Neural progenitor cell (in vitro differentiated cells): ENCODE results near the gene ZDHHC7.

Source experiments
- CTCF ChIP-seq: fragments of 200-600 bp; sonication (generic); IDR thresholded peaks from 2 replicates; pipeline ENCODE4 v1.5.1; 2017; ENCODE audit warnings: antibody characterized with exemption, mild to moderate bottlenecking
- EZH2 ChIP-seq: fragments of 200-600 bp; sonication (generic); IDR thresholded peaks from 2 replicates; pipeline ENCODE4 v1.6.1; 2017; ENCODE audit warnings: antibody characterized with exemption, mild to moderate bottlenecking, moderate library complexity
- EZH2phosphoT487 ChIP-seq: fragments of 200-600 bp; sonication (generic); IDR thresholded peaks from 2 replicates; pipeline ENCODE4 v1.6.1; 2017; ENCODE audit warnings: antibody characterized with exemption

- TF ChIP-seq CTCF (no peak), EZH2 (no peak), EZH2phosphoT487 (no peak)
These were observed 12.1 kb downstream of the ZDHHC7 start for GRCh38 chr16:84999200-84999599.
